IMR-90 (cell line): Measurements from ENCODE around the gene CHP1. TPM values are rescaled to one million over a fixed set of nuclear protein-coding genes. Genes with fewer than 3 reads are reported as not detected.
"Not testable (repeated sequence)": the region's sequence is repeated elsewhere in the genome, so short reads cannot be mapped to it uniquely, and the experiment has no call there.

Experiments used
- ATAC-seq: fragments of 200-7000 bp; cut with Tn5 transposase; 2 replicates; pipeline ENCODE4 v1.9.1; 2020; ENCODE audit warnings: low read depth, mild to moderate bottlenecking, moderate library complexity
- BruUV-seq: library from RNA; stranded (reverse); fragments of 400-500 nt; replicated peaks from 2 replicates; lab custom pipeline; 2021; lab: Mats Ljungman, UMichigan
- CTCF ChIA-PET: fragments of 300-600 bp; formaldehyde crosslinking; extraction: SDS; loops from one replicate; lab custom pipeline; 2021; ENCODE audit warnings: antibody characterized with exemption; lab: Yijun Ruan, JAX
- POLR2A ChIA-PET: fragments of 300-600 bp; sonication (Branson Sonifier 250); formaldehyde crosslinking; loops from one replicate; lab custom pipeline; 2022; ENCODE audit warnings: antibody characterized with exemption; ENCODE audit not compliant: unreplicated experiment; lab: Charles Lee
- DNase-seq: peaks from one replicate; pipeline ENCODE4 v3.0.0; 2013
- H2AFZ ChIP-seq: replicated peaks from 2 replicates; pipeline ENCODE3; 2013; ENCODE audit warnings: low read length, mild to moderate bottlenecking; ENCODE audit not compliant: poor library complexity
- H2AK5ac ChIP-seq: 2 replicates; pipeline ENCODE4 v1.6.1; 2013; ENCODE audit warnings: low read depth, low read length, inconsistent platforms
- H2AK9ac ChIP-seq: replicated peaks from 2 replicates; pipeline ENCODE3; 2013; ENCODE audit warnings: mild to moderate bottlenecking, low read depth, low read length, moderate library complexity; ENCODE audit not compliant: poor library complexity
- H2BK120ac ChIP-seq: 2 replicates; pipeline ENCODE4 v1.6.1; 2013; ENCODE audit warnings: low read depth, low read length, inconsistent platforms
- H2BK15ac ChIP-seq: 3 replicates; pipeline ENCODE4 v1.6.1; 2013; ENCODE audit warnings: low read depth, low read length, inconsistent platforms
- H2BK20ac ChIP-seq: 2 replicates; pipeline ENCODE4 v1.6.1; 2013; ENCODE audit warnings: low read depth, mild to moderate bottlenecking, inconsistent platforms, low read length, moderate library complexity
- H2BK5ac ChIP-seq: 2 replicates; pipeline ENCODE4 v1.6.1; 2013; ENCODE audit warnings: mild to moderate bottlenecking, low read depth, low read length, inconsistent platforms; ENCODE audit not compliant: poor library complexity, severe bottlenecking
- H3K14ac ChIP-seq: replicated peaks from 2 replicates; pipeline ENCODE4 v1.6.1; 2013; ENCODE audit warnings: low read depth, low read length, inconsistent platforms
- H3K18ac ChIP-seq: 2 replicates; pipeline ENCODE4 v1.6.1; 2013; ENCODE audit warnings: low read depth, low read length, control low read depth
- H3K23ac ChIP-seq: 2 replicates; pipeline ENCODE4 v1.6.1; 2013; ENCODE audit warnings: low read depth, low read length, inconsistent platforms
- H3K27ac ChIP-seq: 2 replicates; pipeline ENCODE4 v1.5.1; 2013; ENCODE audit warnings: mild to moderate bottlenecking, control low read depth, low read length; ENCODE audit not compliant: insufficient read depth
- H3K27me3 ChIP-seq: 2 replicates; pipeline ENCODE4 v1.6.1; 2013; ENCODE audit warnings: low read length; ENCODE audit not compliant: control insufficient read depth, insufficient read depth
- H3K36me3 ChIP-seq: 2 replicates; pipeline ENCODE4 v1.6.1; 2013; ENCODE audit warnings: low read length, mixed read lengths; ENCODE audit not compliant: control insufficient read depth, insufficient read depth
- H3K4ac ChIP-seq: 2 replicates; pipeline ENCODE4 v1.6.1; 2013; ENCODE audit warnings: low read depth, low read length, inconsistent platforms
- H3K4me1 ChIP-seq: 2 replicates; pipeline ENCODE4 v1.6.1; 2013; ENCODE audit warnings: low read length, mixed read lengths; ENCODE audit not compliant: control insufficient read depth, insufficient read depth
- H3K4me2 ChIP-seq: 2 replicates; pipeline ENCODE4 v1.6.1; 2013; ENCODE audit warnings: low read depth, mild to moderate bottlenecking, control low read depth, low read length, moderate library complexity
- H3K4me3 ChIP-seq: 2 replicates; pipeline ENCODE4 v1.5.1; 2013; ENCODE audit warnings: low read depth, mild to moderate bottlenecking, control low read depth, low read length, moderate library complexity; ENCODE audit not compliant: insufficient read depth
- H3K56ac ChIP-seq: 2 replicates; pipeline ENCODE4 v1.6.1; 2013; ENCODE audit warnings: low read length, inconsistent platforms; ENCODE audit not compliant: insufficient read depth; ENCODE audit errors: extremely low read depth
- H3K79me1 ChIP-seq, 2 experiments: 2 replicates each; pipeline ENCODE4 v1.6.1; 2013; ENCODE audit warnings: low read length in 2 of 2, inconsistent platforms in 1 of 2, low read depth in 1 of 2
- H3K9ac ChIP-seq: 2 replicates; pipeline ENCODE4 v1.6.1; 2013; ENCODE audit warnings: low read depth, low read length, control low read depth
- H3K9me1 ChIP-seq: 2 replicates; pipeline ENCODE4 v1.6.1; 2013; ENCODE audit warnings: low read length, inconsistent platforms; ENCODE audit not compliant: insufficient read depth
- H3K9me3 ChIP-seq: 2 replicates; pipeline ENCODE4 v1.6.1; 2013; ENCODE audit warnings: low read length; ENCODE audit not compliant: control insufficient read depth, insufficient read depth
- H4K20me1 ChIP-seq: 2 replicates; pipeline ENCODE4 v1.6.1; 2013; ENCODE audit warnings: low read length, inconsistent platforms; ENCODE audit not compliant: insufficient read depth
- H4K5ac ChIP-seq: 2 replicates; pipeline ENCODE4 v1.6.1; 2013; ENCODE audit warnings: mild to moderate bottlenecking, low read depth, low read length, control low read depth
- H4K8ac ChIP-seq, 2 experiments: 2 replicates each; pipeline ENCODE4 v1.6.1; 2013; ENCODE audit warnings: low read depth in 2 of 2, low read length in 2 of 2, control low read depth in 1 of 2, inconsistent platforms in 1 of 2
- H4K91ac ChIP-seq: 2 replicates; pipeline ENCODE4 v1.6.1; 2013; ENCODE audit warnings: low read depth, low read length, inconsistent platforms; ENCODE audit not compliant: insufficient read depth
- ELK1 ChIP-seq: fragments of 150-350 bp; IDR thresholded peaks from 2 replicates; pipeline ENCODE4 v1.6.1; 2016; ENCODE audit warnings: low read depth, mild to moderate bottlenecking, low read length, moderate library complexity, borderline replicate concordance
- FOS ChIP-seq: fragments of 150-350 bp; IDR thresholded peaks from 2 replicates; pipeline ENCODE4 v1.6.1; 2016; ENCODE audit warnings: low read depth, low read length
- WGBS, 2 experiments: methylation state at CpG; one replicate each; pipeline versions ENCODE4 v1.1.5 to v1.1.7; 2013; ENCODE audit warnings: missing lambda C conversion rate in 2 of 2; ENCODE audit not compliant: insufficient read length in 1 of 2; ENCODE audit errors: extremely low coverage in 2 of 2; 5-methylcytosine and 5-hydroxymethylcytosine counted together
- dilution Hi-C: fragments of 300-500 bp; cut with HindIII; formaldehyde crosslinking; loops from one replicate; pipeline ENCODE4 v1.14.3; 2018; ENCODE audit warnings: low sequenced_read_pairs; ENCODE audit not compliant: unreplicated experiment
- in situ Hi-C: fragments of 300-500 bp; cut with MboI; formaldehyde crosslinking; loops from 3 replicates; pipeline ENCODE4 v1.14.3; 2019; ENCODE audit warnings: low sequenced_read_pairs, inconsistent platforms, mixed read lengths
- intact Hi-C: fragments of 100-400 bp; cut with micrococcal nuclease; formaldehyde crosslinking; loops from 2 replicates; pipeline ENCODE4 v1.10.0; 2022
- polyA plus RNA-seq, 3 experiments: library from polyadenylated mRNA; depleted of rRNA; stranded (reverse); fragments of >200 nt; gene quantifications; 2 replicates each; pipeline ENCODE4 v1.2.3, GENCODE V29; 2012; ENCODE audit warnings: low replicate concordance in 1 of 3
- total RNA-seq: library from RNA; depleted of rRNA; stranded (reverse); fragments of >200 nt; gene quantifications from 2 replicates; pipeline ENCODE4 v1.2.3, GENCODE V29; 2012

Gene CHP1
- total and polyA plus RNA-seq, 2 of the 4 experiments (the other 2 are of a cell fraction) = 39.2 to 96.1 TPM

- CTCF ChIA-PET = interaction anchor here (0.6 kb wide), 1 partner anchor 1592 kb away, joined by 3 read pairs; no protein-coding TSS in a partner anchor
These were observed 28.6 kb downstream of the CHP1 start for GRCh38 chr15:41259546-41260189.

GRCh38 chr15:41260924-41261323 lies 29.9 kb downstream of the CHP1 start:
- CTCF ChIA-PET, H4K20me1 ChIP-seq, H2AFZ ChIP-seq, DNase-seq, in situ Hi-C loops, H3K9me1 ChIP-seq, H3K14ac ChIP-seq, H2BK5ac ChIP-seq, H2BK120ac ChIP-seq, H4K91ac ChIP-seq, H4K8ac ChIP-seq, H3K23ac ChIP-seq, H3K79me1 ChIP-seq, H2AK5ac ChIP-seq, ATAC-seq, H2BK15ac ChIP-seq, H3K9ac ChIP-seq, H3K27ac ChIP-seq, H3K9me3 ChIP-seq, BruUV-seq, H3K36me3 ChIP-seq, H2BK20ac ChIP-seq, H3K4me2 ChIP-seq, H3K4ac ChIP-seq, dilution Hi-C loops, intact Hi-C loops, H3K18ac ChIP-seq, H3K4me1 ChIP-seq, H4K5ac ChIP-seq, H3K4me3 ChIP-seq, POLR2A ChIA-PET, H3K56ac ChIP-seq, H2AK9ac ChIP-seq, H3K27me3 ChIP-seq: not testable (repeated sequence)
- no CpG with 5 or more reads among the region's 7 CpGs for WGBS, 2 experiments

More at GRCh38 chr15:41259546-41260189, 28.6 kb downstream of the CHP1 start:
- H2BK15ac ChIP-seq = no peak overlapping the region
- no peak overlapping the region for H3K4ac ChIP-seq
- no peak overlapping the region for H2AFZ ChIP-seq
- 84% methylated on average over 7 of the region's 12 CpGs; no CpG with 5 or more reads in 1 of the 2 experiments for WGBS, 2 experiments
- no peak overlapping the region for H3K23ac ChIP-seq
- TF ChIP-seq FOS = no peak
- no peak for TF ChIP-seq ELK1
- H2BK5ac ChIP-seq = no peak overlapping the region
- no peak overlapping the region for H3K18ac ChIP-seq
- H3K9ac ChIP-seq = no peak overlapping the region
- no TSS peak for BruUV-seq
- intact Hi-C loops (no loop called here), in situ Hi-C loops (no loop called here), dilution Hi-C loops (no loop called here)
- no peak overlapping the region for H2AK9ac ChIP-seq
- H2BK120ac ChIP-seq = no peak overlapping the region
- no peak overlapping the region for H4K8ac ChIP-seq
- ATAC-seq (no peak), DNase-seq (no peak)
- H3K4me3 ChIP-seq = no peak overlapping the region
- H2BK20ac ChIP-seq = no peak overlapping the region
- no peak overlapping the region for H2AK5ac ChIP-seq
- peaks cover 8% of the 10 kb centered on the region for H3K36me3 ChIP-seq
- no peaks in the 10 kb centered on the region for H3K9me3 ChIP-seq
- H3K4me2 ChIP-seq = no peak overlapping the region
- H3K27ac ChIP-seq = no peak overlapping the region
- H3K79me1 ChIP-seq = peaks cover 0 to 6% of the 10 kb centered on the region in 2 experiments; a peak in 3 of 4 replicates
- POLR2A ChIA-PET = no interaction called here
- H4K20me1 ChIP-seq = no peaks in the 10 kb centered on the region
- H4K91ac ChIP-seq = no peak overlapping the region
- no peak overlapping the region for H3K56ac ChIP-seq
- H3K14ac ChIP-seq = no peak overlapping the region
- 0 out of 2 replicates have a peak, but pooled peaks cover 2% of the 10 kb centered on the region for H3K9me1 ChIP-seq
- H3K4me1 ChIP-seq = peaks cover 1% of the 10 kb centered on the region
- no peak overlapping the region for H4K5ac ChIP-seq
- no peaks in the 10 kb centered on the region for H3K27me3 ChIP-seq
